DMS153 (cell line): ENCODE data around the gene ACSL6.
A peak's percentile ranks its signal among the peaks of the same experiment; 100 is the strongest.

Experiments
- DNase-seq: peaks from one replicate; lab custom pipeline; 2025; lab: John Stamatoyannopoulos, UW

The ACSL6 gene

GRCh38 chr5:131977212-131977604, 34.2 kb downstream of the ACSL6 start:
- no peak for DNase-seq

DNA sequence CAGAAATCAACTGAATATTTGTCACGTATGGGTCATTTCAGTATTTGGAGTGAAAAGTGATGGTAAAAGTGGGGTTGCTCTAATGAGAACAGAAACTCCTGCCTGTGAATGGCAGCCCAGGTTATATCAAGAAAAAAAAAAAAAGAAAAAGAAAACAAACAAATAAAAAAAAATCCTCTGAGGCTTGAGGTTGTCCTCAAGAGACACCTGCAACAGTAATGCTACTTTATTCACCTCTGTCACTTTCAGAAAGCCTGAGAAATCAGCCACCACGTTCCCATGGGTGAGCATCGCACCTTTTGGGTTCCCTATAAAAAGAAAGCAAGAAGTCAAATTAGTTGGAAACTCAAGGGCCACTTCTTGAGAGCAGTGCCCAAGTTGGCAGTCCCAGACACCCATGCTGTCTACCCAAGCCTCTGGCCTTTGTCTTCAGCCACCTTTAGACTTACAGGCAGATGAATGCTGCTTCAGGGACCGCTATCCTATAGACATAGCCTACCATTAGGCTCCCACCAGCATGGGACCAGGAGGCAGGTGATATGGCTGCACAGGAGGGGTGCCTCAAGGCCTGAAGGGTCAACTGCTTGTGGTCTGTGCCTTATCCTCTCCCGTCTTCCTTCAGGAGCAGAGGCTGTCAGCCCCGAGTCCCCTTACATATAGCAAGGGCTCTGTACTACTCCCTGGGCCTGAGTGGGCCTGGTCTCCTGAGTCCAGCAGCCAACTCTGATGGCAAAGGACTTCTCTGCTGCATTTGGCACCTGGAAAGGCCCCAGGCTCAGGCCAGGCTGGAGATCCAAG, 34.8 kb downstream of the ACSL6 start:
- no peak for DNase-seq

DNA sequence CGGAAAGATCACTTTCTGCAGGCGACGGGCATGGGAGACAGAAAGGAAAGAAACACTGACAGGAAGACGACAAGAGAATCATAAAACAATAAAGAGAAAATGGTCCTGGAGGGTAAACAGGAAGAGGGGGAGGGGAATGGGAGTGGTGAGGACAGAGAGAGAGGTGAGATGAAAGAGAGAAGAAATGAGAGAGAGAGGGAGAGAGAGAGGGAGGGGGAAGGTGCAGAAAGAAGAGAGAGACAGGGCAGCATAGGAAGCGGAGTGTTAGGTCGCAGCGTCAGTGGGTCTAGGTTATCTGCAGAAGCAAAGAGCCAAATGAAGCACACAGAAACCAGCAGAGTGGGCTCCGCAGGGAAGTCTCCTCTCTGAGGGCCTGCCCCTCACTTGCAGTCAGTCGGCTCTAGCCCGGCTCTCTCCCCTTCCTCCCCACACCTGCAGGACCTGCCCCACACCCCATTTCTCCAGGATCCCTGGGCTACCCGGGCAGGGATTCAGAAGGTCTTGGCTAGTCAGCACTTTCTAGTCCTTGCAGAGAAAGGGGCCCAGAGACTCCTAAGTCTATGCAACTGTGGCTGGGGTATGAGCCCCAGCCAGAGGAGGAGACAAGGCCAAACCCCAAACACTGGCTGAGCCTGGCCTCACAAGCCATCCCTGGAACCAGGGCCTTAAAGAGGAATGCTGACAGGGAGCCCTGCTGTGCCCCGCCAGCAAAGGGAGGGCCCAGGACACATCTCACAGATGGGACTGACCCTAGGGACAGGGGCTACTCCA, 36.3 kb downstream of the ACSL6 start:
- DNase-seq = no peak

DNA sequence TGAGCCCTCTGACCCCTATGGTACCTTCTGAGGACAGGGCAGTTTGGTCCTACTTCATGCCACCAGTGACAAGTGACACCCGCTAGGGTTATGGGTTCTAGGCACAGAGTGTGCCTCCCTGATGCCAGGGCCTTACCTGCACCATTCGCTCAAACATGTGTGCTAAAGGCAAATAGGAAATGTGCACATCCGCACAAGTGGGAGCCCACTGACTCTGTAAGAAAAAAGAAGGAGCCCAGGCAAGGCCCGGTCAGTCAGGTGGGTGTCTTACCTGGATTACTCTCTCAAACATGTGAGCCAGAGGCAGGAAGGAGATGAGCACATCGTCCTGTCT, 36.9 kb downstream of the ACSL6 start:
- no peak for DNase-seq

GRCh38 chr5:131974016-131974415, 37.4 kb downstream of the ACSL6 start:
- no peak for DNase-seq

DNA sequence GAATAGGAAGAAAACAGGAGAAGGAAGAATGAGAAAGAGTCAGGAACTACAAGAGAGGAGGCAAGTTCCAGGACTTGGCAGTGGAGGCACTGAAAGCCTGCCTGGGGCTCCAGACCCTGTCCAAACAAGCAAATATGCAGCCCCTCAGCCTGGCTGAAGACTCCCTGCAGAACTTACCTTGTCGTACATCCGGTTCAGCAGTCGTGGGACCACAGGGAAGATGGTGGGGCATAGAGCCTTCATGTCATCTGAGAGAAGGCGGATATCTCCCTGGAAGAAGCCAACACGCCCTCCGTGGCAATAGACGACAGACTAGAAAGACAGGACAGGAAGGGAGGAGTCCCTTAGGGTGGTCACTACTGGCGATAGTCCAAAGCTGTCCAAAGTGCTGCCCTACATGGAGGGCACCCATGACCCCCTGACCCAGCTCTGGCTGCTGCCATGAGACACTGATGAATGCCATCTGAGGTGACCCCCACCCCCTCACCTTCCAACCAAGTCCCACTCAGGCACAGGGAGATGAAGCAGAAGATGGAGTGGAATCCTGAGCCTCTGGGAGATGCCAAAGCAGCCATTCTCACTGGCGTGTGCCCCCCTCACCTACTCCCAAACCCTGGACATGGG, 38.3 kb downstream of the ACSL6 start:
- DNase-seq = no peak

GRCh38 chr5:131968396-131968954, 43.0 kb downstream of the ACSL6 start:
- no peak for DNase-seq

GRCh38 chr5:131966551-131966950, 44.9 kb downstream of the ACSL6 start:
- DNase-seq = no peak

- no peak for DNase-seq
These were observed 45.5 kb downstream of the ACSL6 start for GRCh38 chr5:131965826-131966415.

DNA sequence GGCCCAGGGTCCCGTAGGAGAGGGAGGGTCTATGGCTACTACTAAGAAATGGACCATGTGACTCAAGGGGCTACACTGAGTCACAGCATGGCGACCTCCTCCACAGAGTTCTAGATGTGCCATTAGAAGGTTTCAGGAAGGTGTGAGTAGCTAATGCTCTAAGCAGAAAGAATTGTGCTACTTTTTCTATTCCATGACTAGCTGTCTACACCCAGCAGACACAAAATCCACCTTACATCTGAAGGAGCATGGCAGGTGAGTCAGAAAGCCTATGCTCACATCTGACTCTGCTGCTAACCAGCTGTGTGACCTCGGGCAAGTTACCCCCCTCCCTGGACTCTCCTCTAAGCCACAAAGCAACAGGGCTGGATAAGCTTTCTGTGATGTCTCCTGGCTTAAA, 51.6 kb downstream of the ACSL6 start:
- DNase-seq = no peak

GRCh38 chr5:131959136-131959535, 52.3 kb downstream of the ACSL6 start:
- no peak for DNase-seq

- no peak for DNase-seq
These were observed 53.6 kb downstream of the ACSL6 start for GRCh38 chr5:131957721-131958441.

DNA sequence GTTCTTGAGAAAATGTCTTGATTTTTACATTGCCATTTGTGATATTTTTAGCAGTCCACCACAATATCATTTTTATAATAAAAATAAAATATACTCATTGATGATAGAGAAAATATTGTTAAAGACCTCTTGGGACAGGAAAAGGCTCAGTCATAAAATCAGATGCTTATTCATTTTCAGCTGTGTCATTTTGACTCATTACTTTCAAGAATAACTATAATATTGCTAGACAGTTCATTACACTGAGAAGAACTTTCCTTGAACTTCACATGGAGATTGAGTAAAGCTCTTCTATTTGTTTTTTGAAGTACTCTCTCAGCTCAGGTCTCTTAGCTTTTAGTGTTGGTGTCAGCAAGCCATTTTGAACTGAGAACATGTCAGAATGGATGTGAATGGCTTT, 57.5 kb downstream of the ACSL6 start:
- DNase-seq = no peak

DNA sequence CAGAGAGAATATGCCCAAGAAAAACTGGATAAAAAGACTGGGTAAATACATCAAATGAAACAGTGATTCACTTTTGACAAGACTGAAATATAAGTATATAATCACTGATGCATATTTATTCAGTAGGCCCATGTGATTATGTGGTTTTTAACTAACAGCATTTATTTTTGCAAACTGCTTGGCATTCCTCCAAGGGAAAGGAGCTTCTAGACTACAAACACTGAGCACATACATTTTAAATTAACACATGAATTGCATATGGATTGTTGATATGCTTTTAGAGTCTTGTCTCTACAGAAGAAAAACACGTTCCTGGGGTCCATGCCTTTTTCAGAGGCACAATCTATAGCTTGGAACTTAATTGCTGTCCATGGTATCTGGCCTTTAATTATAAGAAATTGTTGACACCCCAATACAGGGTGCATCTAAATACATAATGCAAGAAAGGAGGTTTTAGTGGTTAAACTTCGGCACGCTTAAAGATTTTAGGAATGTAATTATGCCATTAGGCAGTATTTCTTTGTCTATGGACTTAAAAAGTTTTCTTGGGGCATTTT, 59.1 kb downstream of the ACSL6 start:
- no peak for DNase-seq

- no peak for DNase-seq
These were observed 60.8 kb downstream of the ACSL6 start for GRCh38 chr5:131950706-131951105.

DNA sequence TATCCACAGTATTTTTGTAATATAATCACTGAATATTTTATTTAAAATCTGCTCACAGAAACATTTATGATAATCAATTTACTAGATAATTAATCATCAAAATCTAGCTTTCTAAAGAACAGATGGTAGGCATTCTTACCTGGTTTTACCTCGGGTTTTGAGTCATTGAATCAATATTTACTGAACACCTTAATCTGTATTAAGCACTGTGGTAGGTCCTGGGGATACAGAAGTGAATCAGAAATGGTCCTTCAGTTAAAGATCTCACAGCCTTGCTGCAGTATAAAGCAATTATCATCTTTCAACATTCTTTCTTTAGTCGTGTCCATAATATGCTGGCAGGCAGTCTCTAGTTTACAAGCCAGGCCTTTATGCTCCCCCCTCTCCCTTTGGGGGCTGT, 64.0 kb downstream of the ACSL6 start:
- DNase-seq = peak; percentile 1

DNA sequence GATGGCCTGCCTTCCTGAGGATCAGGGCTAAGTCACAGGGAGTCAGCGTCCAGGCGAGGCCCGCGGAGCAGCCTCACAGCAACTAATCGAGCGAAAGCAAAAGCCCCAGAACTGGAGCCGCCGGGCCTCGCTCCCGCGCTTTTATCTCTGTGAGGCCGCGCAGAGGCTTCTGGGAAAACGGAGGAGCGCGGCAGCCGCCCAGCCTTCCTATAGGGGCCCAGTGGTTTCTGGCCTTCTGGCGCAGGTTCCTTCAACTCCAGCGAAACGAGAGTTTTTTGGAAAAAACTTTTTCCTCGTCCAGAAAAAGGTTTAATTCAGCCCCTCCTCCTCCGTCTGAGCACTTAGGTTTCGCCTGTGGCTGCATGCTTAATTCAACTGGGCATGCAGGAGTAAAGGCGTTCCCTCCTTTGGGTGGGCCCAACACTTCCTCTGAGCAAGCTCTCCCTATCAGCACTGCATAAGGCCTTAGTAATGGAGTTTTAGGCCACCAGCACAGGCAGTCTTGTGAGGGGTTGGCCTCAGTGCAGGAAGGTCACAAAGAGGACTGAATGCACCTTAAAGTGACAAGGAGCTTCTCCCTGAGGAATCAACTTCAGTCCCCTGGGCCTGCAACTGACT, 65.8 kb downstream of the ACSL6 start, which contains the start of gene MEIKIN:
Gene MEIKIN (minus strand): TSS at position 113 of the 618 bp plus-strand sequence. CDS start 158 bp downstream, outside the sequence.
- DNase-seq = no peak

- no peak for DNase-seq
These were observed 66.5 kb downstream of the ACSL6 start for GRCh38 chr5:131944702-131945550.

DNA sequence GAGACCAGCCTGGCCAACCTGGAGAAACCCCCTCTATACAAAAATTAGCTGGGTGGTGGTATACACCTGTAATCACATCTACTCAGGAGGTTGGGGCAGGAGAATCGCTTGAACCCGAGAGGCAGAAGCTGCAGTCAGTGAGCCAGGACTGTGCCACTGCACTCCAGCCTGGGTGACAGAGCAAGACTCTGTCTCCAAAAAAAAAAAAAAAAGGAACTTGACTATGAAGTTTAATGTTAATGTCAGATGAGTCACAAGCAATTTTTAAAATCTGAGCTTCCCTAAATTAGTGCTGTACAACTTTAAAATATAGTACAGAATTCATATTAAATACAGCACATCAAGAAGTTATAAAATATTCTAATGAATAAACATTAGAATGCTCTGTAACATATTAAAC, 67.5 kb downstream of the ACSL6 start:
- no peak for DNase-seq

DNA sequence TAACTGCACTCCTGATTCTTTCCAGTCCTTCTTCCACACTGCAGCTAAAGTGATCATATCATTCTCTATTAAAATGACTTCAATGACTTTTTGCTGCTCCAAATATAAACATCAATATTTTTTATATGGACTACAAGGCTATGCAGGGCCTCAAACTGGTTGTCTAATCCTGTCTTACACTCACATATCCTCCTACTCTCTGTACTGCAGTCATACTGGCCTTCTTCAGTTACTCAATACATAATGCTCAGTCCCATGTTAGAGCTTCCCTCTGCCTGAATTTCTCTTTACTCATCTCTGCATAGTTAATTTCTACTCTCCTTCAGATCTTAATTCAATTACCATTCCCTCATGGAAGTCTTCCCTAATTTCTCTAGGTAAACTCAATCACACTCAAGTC, 69.4 kb downstream of the ACSL6 start:
- no peak for DNase-seq
